IgD-negative memory B cell (primary cell): Measurements from ENCODE around the gene SFXN5. TPM values are rescaled to one million over a fixed set of nuclear protein-coding genes. Genes with fewer than 3 reads are reported as not detected.

ENCODE experiments used
- H3K27ac Mint-ChIP-seq, 3 donors: one replicate each; pipeline ENCODE4 v1.8.0; 2020 to 2022; ENCODE audit warnings: mild to moderate bottlenecking in 3 of 3, mixed read lengths in 3 of 3, moderate library complexity in 1 of 3
- H3K27me3 Mint-ChIP-seq: one replicate; pipeline ENCODE4 v1.8.0; 2021; ENCODE audit warnings: mixed read lengths
- H3K36me3 Mint-ChIP-seq: one replicate; pipeline ENCODE4 v1.8.0; 2020; ENCODE audit warnings: mild to moderate bottlenecking, mixed read lengths
- H3K4me1 Mint-ChIP-seq, 3 donors: one replicate each; pipeline ENCODE4 v1.8.0; 2020 to 2022; ENCODE audit warnings: mixed read lengths in 3 of 3, mild to moderate bottlenecking in 1 of 3
- H3K4me3 Mint-ChIP-seq, 4 donors: one replicate each; pipeline ENCODE4 v1.8.0; 2020 to 2022; ENCODE audit warnings: mild to moderate bottlenecking in 4 of 4, mixed read lengths in 4 of 4, moderate library complexity in 3 of 4
- H3K9me3 Mint-ChIP-seq, 3 donors: one replicate each; pipeline ENCODE4 v1.8.0; 2020 to 2021; ENCODE audit warnings: mixed read lengths in 3 of 3, mild to moderate bottlenecking in 1 of 3
- polyA plus RNA-seq: library from polyadenylated mRNA; unstranded; fragments of 300-500 nt; fragmentation: Illumina TruSeq; gene quantifications from one replicate; pipeline ENCODE4 v1.2.3, GENCODE V29; 2021

Gene SFXN5
- polyA plus RNA-seq, 1 donor from 2014 or later: 2.8 TPM

DNA sequence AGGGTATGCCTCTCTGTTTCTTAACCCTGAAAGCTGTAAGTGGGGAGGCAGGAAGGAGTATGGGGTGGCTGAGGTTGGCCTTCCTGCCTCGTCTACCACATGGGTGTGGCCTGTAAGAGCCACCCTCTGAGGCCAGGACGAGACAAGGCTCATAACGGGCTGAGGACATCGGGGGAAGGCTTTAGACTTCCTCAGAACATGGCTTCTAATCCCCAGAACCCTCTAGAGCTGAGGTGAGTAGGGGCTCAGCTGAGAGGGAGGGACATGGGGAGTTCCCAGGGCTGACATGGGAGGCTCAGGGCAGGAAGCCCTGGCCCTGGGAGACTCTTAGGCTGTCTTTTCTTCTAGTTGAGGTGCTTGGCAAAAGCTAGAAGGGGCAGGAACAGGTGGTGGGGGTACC, 117.5 kb downstream of the SFXN5 start:
- Mint-ChIP-seq H3K4me3 (peak overlapping the region in 2 of 4 donors; percentile 52 to 63), H3K36me3 (no peaks in the 10 kb centered on the region), H3K4me1 (no peaks in the 10 kb centered on the region), H3K27ac (peak overlapping the region in 1 of 3 donors; percentile 40), H3K9me3 (no peaks in the 10 kb centered on the region), H3K27me3 (no peaks in the 10 kb centered on the region)

DNA sequence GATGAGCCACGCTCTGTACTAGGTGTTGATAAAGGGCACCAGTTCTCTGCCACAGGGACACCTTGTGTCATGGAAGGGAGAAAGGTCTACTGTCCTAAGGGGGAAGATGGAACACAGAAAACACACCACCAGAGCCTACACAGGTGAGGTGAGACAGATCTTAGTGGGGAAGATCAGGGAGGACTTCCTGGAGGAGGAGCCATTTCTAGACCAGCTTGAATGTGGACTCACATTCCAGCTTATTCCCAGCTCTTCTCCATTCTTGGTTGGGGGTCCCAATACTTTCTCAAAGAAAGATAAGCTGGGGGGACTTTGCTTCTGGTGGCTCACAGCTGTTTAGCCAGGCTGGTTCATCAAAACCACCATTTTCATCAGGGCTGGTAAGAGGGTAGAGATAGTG, 118.0 kb downstream of the SFXN5 start:
- H3K4me3 Mint-ChIP-seq: no peak overlapping the region
- no peaks in the 10 kb centered on the region for H3K9me3 Mint-ChIP-seq
- no peaks in the 10 kb centered on the region for H3K4me1 Mint-ChIP-seq
- H3K36me3 Mint-ChIP-seq: no peaks in the 10 kb centered on the region
- H3K27me3 Mint-ChIP-seq: no peaks in the 10 kb centered on the region
- peak overlapping the region in 1 of 3 donors; percentile 40 for H3K27ac Mint-ChIP-seq

DNA sequence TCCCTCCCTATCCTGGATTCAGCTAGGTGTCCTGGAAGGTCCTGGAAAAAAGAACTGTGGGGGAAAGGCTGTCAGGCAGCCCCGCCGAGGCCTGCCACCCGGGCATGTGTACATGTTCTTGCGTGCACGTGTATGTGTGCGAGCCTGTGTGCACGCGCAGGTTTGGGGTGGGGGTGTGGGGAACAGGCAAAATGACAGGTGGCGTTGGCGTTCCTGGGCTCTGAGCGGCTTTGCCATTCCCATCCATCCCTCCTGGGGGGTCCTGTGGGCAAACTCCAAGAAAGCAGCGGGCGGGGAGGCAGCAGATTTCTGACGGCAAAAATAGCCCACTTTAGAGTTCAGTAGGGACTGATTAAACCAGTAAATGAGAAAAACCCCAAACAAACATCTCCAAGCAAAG, 118.6 kb downstream of the SFXN5 start:
- no peaks in the 10 kb centered on the region for H3K9me3 Mint-ChIP-seq
- no peak overlapping the region for H3K27ac Mint-ChIP-seq
- no peaks in the 10 kb centered on the region for H3K36me3 Mint-ChIP-seq
- H3K4me3 Mint-ChIP-seq: peak overlapping the region in 1 of 4 donors; percentile 54
- H3K4me1 Mint-ChIP-seq: no peaks in the 10 kb centered on the region
- no peaks in the 10 kb centered on the region for H3K27me3 Mint-ChIP-seq

DNA sequence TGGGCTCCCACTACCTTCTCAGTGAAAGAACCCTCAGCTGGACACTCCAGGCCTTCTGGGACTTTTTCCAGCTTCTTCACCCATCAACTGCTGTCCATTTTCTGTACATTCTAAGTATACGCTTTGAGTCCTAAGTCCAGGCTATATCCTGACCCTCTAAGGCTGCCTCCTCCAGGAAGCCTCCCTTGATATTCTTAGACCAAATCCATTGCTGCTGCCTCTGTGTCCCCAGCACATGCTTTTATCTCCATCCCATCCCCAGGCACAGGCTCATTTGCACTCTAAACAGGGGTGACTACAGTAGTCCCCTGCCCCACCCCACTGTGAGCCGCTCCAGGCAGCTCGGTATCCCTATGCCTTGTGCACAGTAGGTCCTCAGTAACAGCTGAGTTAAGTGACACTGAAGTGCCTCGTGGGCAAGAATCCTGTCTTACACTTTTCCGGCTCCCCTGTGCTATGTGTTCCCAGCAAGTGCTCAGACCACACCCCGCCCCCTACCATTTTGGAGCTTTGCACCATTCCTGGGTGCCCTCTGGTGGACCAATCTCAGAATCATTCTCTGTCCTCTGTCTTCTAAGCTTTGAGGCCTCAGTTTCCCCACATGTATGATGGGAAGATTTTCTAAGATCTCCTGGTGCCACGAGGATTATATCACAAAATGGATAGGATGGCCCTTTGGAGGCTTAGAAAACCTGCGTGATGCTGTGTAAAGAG, 119.2 kb downstream of the SFXN5 start:
- no peak overlapping the region for H3K27ac Mint-ChIP-seq
- H3K4me1 Mint-ChIP-seq: no peaks in the 10 kb centered on the region
- no peak overlapping the region for H3K4me3 Mint-ChIP-seq

DNA sequence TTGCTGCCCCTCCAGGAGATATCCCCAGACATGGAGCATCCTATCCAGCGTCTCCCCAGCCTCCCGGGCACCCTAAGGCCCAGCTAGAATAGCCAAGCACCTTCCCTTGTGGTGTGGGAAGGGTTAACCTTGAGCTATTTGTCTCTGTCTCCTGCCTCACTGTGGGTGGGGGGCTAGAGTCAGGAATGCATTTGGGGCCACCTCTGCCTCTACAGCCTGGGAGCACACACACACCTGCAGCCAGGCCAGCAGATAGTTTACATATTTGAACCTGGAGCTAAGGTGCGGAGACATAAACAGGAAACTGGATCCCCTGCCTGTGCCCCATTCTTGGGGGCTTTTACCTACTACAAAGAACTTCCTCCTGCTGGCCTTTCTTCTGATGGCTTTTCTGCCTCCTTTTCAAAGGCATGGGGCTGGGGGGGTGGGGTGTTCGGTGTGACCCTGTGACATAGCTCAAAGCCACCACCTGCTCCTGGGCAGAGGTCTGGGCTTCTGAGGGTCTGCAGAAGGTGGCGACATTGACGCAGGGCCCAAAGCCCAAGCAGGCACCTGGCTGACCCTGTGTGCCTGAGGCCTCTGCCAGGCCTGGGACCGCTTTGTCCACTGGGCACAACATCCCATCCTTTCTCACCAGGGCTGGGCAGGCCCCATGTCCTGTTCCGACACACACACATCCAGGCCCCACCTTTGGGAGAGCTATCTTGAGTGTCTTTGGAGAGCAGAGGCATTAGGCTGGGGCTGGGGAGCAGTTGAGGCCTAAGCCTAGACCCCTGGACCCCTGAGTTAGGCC, 120.0 kb downstream of the SFXN5 start:
- no peak overlapping the region for H3K4me3 Mint-ChIP-seq
- peaks cover 0 to 2% (median 0%) of the 10 kb centered on the region in 3 donors for H3K4me1 Mint-ChIP-seq
- H3K9me3 Mint-ChIP-seq: no peaks in the 10 kb centered on the region
- H3K27ac Mint-ChIP-seq: no peak overlapping the region
- peaks cover 1% of the 10 kb centered on the region for H3K27me3 Mint-ChIP-seq
- H3K36me3 Mint-ChIP-seq: no peaks in the 10 kb centered on the region

More for the DNA sequence above, 119.2 kb downstream of the SFXN5 start:
- Mint-ChIP-seq H3K9me3 (no peaks in the 10 kb centered on the region), H3K27me3 (no peaks in the 10 kb centered on the region), H3K36me3 (no peaks in the 10 kb centered on the region)

DNA sequence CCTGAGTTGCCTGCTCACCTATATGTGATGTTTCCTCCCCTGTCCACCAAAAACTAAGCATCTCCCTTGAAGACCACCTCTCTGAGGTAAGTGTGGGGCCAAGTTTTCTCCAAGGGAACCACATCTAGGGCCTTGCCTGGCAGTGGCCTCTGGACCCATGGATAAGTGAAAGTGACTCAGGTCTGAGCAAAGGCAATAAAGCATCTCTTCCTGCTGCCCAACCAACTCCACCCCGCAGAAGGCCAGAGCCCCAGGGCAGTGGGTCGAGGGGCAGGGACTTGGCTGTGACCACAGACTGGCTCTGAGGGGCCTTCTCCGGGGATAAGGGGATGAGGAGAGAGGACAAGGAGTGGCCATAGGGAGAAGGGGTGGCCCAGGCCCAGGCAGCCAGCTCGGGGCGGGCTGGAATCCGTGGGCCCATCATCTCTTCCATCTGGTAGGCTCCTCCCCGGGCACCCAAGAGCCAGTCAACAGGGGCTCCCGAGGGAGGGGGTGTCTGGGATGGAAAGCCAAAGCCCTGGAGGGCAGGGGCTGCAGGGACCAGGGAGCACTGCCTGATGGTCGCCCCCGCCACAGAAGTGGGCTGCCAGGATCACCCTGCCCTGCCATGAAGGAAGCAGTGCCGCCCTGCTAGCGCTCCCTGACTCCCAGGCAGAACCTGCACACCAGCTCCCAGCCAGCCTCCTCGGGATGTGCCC, 120.8 kb downstream of the SFXN5 start:
- Mint-ChIP-seq H3K4me1 (peaks cover 0 to 2% (median 0%) of the 10 kb centered on the region in 3 donors), H3K9me3 (no peaks in the 10 kb centered on the region), H3K4me3 (no peak overlapping the region), H3K27me3 (peaks cover 1% of the 10 kb centered on the region), H3K36me3 (no peaks in the 10 kb centered on the region), H3K27ac (no peak overlapping the region)

DNA sequence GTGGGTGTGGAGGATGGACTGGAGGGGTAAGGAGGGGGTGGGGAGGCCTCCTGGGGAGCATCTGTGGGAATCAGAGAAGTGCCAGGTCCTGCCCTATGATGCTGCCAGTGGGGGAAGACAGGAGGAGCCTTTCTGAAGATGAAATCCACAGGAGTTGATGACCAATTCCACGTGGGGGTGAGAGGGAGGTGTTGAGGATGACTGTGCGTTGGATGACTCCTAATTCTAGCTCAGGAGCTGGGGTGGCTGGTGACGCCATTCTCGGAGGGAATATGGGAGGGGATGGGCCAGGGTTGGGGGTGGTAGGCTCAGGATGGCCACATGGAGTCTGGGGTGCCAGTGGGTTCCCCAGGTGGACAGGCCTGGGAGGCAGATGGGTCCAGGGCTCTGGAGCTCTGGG, 121.9 kb downstream of the SFXN5 start:
- Mint-ChIP-seq H3K9me3 (no peaks in the 10 kb centered on the region), H3K27me3 (peaks cover 1% of the 10 kb centered on the region), H3K4me3 (no peak overlapping the region), H3K4me1 (peaks cover 0 to 5% (median 0%) of the 10 kb centered on the region in 3 donors), H3K36me3 (peaks cover 2% of the 10 kb centered on the region), H3K27ac (no peak overlapping the region)

DNA sequence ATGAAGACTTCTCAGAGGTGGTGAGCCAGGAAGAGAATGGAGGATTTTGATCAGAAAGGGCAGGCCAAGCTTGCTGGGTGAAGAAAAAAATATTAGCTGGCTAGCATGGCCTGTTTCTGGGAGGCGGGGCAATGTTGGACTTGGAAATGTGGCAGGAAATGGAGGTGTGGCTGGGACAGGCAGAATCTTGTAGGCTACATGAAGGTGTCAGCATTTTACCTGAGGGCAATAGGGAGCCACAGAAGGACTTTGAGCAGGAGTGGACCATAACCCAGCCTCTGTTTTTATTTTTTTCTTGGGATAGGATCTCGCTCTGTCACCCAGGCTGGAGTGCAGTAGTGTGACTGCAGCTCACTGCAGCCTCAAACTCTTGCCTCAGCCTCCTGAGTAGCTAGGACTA, 122.5 kb downstream of the SFXN5 start:
- peaks cover 0 to 5% (median 0%) of the 10 kb centered on the region in 3 donors for H3K4me1 Mint-ChIP-seq
- H3K9me3 Mint-ChIP-seq: no peaks in the 10 kb centered on the region
- H3K36me3 Mint-ChIP-seq: peaks cover 2% of the 10 kb centered on the region
- peaks cover 1% of the 10 kb centered on the region for H3K27me3 Mint-ChIP-seq
- no peak overlapping the region for H3K4me3 Mint-ChIP-seq
- no peak overlapping the region for H3K27ac Mint-ChIP-seq

DNA sequence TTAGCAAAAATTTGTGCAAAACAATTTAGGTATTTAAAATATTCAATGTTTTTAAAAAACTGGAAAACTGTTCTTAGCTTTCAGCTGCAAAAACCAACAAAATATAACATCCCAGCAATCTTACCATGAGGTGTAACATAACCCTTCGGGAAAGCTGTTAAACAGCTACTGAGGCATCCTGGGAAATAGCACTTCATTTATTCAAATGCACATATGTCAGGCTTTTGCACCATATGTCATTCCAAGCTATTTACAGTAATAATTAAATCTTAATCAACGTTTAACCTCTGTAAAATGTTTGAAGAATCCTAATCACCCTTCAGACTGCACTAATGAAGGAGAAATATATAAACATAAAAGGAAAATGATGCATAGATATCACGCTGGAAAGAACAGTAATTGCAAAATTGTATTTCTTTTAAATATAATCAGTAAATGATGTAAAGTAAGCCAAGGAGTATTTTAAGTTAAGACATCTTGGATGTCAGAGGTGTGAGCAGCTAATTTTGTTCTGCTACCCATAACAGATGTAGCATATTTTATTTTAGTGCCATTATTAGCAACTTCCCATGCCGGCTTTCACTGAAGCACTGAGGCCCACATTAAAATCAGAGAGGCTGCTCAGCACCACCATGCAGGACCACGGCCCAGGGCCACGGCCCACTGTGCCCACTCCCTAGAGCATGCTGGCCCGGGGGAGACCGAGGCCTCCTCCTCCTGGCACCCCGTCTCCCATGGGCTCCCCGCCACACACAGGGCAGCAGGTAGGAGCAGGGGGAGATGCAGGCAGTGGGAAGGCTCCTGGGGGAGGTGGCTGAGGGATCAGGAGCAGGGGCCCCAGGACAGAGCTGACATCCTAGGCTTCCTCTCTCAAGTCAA, 123.3 kb downstream of the SFXN5 start:
- no peak overlapping the region for H3K4me3 Mint-ChIP-seq
- H3K4me1 Mint-ChIP-seq: peaks cover 0 to 5% (median 0%) of the 10 kb centered on the region in 3 donors
- H3K27me3 Mint-ChIP-seq: peaks cover 1% of the 10 kb centered on the region

DNA sequence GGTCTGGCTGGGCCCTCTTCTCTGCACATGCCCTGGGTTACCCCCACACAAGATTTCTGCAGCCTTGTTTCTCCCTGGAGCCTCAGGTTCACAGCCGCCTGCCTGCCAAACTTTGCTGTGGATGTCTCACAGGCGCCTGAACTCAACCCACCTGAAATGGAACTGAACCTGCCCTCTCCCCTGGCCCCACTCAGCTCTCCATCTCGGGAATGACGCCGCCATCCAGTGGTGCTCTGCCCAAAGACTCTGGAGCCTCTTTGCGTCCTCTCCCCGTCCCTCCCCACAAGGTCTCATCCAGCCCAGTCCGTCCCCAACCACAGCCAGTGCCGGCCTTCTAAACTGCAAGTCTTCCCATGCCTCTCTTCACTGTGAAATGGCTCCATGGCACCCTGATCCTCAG, 125.0 kb downstream of the SFXN5 start:
- peaks cover 2% of the 10 kb centered on the region for H3K36me3 Mint-ChIP-seq
- peaks cover 0 to 5% (median 0%) of the 10 kb centered on the region in 3 donors for H3K4me1 Mint-ChIP-seq
- peak overlapping the region in 1 of 3 donors; percentile 50 for H3K27ac Mint-ChIP-seq
- peak overlapping the region in 2 of 4 donors; percentile 65 to 68 for H3K4me3 Mint-ChIP-seq
- no peaks in the 10 kb centered on the region for H3K9me3 Mint-ChIP-seq
- H3K27me3 Mint-ChIP-seq: peaks cover 1% of the 10 kb centered on the region

More for the DNA sequence above, 123.3 kb downstream of the SFXN5 start:
- Mint-ChIP-seq H3K9me3 (no peaks in the 10 kb centered on the region), H3K27ac (no peak overlapping the region), H3K36me3 (peaks cover 2% of the 10 kb centered on the region)

DNA sequence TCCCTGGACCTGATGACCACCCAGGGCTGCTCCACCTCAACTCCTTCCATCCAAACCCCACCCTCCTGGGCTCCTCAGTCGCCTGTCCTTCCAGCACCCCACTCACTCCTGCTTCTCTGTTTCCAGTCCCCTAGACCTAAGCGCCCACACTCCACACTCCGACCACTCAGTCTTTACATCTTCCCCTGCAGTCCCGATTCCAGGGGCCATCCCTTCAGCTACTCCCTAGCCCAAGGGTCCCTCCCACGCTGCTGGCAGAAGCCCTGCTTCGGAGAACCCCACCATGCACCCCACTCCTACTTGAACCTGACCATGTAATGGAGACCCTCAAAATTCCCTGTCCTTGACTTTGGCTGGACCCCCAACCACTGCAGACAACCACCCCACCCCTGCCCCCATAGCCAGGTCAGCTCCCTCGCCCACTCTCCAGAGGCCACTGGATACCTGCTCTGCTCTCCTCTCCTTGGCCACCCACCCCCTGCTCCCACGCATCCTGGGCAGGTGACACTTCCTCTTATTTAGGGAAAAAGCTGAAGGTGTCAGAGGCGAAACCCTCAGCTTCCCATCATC, 126.0 kb downstream of the SFXN5 start:
- Mint-ChIP-seq H3K36me3 (peaks cover 2% of the 10 kb centered on the region), H3K4me3 (no peak overlapping the region), H3K4me1 (peaks cover 0 to 5% (median 0%) of the 10 kb centered on the region in 3 donors), H3K9me3 (no peaks in the 10 kb centered on the region), H3K27ac (no peak overlapping the region), H3K27me3 (peaks cover 1% of the 10 kb centered on the region)

DNA sequence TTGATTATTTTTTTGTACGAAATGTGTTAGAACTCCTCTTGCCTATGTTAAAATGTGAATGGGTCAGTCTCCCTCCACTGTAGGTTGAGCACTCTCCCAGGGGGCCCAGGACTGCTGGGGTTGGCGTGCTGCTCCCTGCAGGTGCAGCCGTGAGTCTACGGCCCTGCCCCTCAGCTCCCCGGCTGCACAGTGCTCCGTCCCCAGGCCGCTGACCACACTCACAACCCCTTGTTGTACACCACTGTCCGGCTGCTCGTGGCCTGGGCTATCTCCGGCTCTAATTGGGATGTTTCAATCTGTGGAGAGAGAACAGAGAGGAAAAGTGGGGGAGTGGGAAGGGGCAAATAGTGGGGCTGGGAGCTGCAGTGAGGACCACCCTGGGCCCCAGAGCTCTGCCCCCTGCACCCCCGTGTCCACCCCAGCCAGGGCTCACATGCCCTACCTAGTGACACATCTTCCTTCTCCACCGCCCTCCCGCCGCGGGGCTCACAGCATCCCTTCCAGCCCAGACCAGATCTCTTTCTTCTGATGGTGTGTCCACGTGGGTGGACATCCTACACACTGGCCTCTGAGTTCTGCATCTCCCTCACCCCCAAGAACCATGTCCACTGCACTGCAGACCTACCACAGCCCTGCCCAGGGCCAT, 126.6 kb downstream of the SFXN5 start:
- peaks cover 0 to 5% (median 0%) of the 10 kb centered on the region in 3 donors for H3K4me1 Mint-ChIP-seq
- H3K4me3 Mint-ChIP-seq: no peak overlapping the region
- H3K9me3 Mint-ChIP-seq: no peaks in the 10 kb centered on the region
- peaks cover 1% of the 10 kb centered on the region for H3K27me3 Mint-ChIP-seq
- no peak overlapping the region for H3K27ac Mint-ChIP-seq
- peaks cover 2% of the 10 kb centered on the region for H3K36me3 Mint-ChIP-seq

DNA sequence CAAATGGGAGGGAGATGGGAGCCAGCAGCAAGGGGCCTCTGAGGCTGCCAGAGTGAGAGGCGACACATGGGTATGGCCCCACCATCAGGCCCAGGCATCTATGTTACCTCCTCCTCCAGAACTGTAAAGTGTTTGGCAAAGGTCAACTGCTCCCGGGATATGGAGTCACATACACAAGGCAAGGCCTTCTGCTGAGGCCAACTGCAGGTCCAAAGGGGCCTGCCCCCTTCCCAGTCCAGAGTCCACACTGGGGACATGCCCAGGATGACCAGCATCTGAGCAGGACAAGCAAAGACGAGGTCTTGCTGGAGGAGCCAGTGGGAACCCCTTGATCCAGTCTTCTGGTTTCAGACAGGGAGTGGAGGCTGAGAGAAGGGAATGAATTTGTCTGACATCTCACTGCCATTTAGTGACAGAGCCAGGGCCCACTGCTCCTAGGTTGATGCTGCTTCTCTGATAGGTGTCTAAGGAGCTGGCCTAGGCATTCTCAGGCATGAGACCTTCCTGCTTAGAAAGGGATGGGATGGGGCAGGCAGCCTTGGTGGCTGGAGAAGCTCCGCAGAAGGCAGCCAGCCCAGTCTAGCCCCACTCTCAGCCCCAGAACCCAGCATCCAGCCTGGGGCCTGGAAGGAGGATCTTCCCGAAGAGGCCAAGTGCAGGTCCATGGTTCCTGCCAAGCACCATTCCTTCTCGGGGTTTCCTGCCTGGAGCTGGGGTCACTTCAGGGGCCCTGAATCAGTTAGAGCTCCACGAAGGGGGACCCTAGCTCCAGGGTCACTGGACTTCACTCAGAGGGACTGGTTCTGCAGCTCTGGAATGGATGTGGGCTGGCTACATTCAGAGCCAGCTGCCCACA, 127.7 kb downstream of the SFXN5 start:
- H3K27me3 Mint-ChIP-seq: peaks cover 1% of the 10 kb centered on the region

More for the DNA sequence above, 127.7 kb downstream of the SFXN5 start:
- no peak overlapping the region for H3K27ac Mint-ChIP-seq
- peaks cover 0 to 5% (median 0%) of the 10 kb centered on the region in 3 donors for H3K4me1 Mint-ChIP-seq
- no peak overlapping the region for H3K4me3 Mint-ChIP-seq
- H3K9me3 Mint-ChIP-seq: no peaks in the 10 kb centered on the region
- peaks cover 2% of the 10 kb centered on the region for H3K36me3 Mint-ChIP-seq
